Measurements from ENCODE around the gene CLEC18B.
"Not testable (repeated sequence)": the region's sequence is repeated elsewhere in the genome, so short reads cannot be mapped to it uniquely, and the experiment has no call there.

- not testable (repeated sequence) for TF ChIP-seq EZH2 (IDR thresholded peaks at IDR 0.05); POLR2AphosphoS5 (IDR thresholded peaks at IDR 0.05; ENCODE audit: borderline replicate concordance, low read depth, low read length); FOXP2 (optimal IDR thresholded peaks at IDR 0.05; ENCODE audit: control extremely low read depth, extremely low read length, insufficient read depth)
Observed at GRCh38 chr16:74443624-74444346, 22.5 kb upstream of the CLEC18B start.
